ENCODE results near the gene IRF1.

DNA sequence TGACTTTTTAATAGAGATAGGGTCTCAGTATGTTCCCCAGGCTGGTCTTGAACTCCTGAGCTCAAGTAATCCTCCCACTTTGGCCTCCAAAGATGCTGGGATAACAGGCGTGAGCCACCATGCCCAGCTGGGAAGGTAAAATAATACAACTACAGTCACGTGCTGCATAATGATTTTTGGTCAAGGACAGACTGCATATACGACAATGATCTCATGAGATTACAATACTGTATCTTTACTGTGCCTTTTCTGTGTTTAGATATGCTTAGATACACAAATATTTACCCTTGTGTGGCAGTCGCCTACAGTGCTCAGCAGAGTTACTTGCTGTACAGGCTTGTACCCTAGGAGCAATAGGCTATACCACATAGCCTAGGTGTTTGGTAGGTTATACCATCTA is 14.2 kb upstream of the IRF1 start:
- TF ChIP-seq POLR2A (IDR thresholded peaks at IDR 0.05; ENCODE audit: low read depth, low read length) (no peak), CTCF (conservative IDR thresholded peaks at IDR 0.05; ENCODE audit: low read depth, low read length) (no peak), RAD21 (IDR thresholded peaks at IDR 0.05; ENCODE audit: low read length) (no peak), CEBPB (IDR thresholded peaks at IDR 0.05; ENCODE audit: low read depth, low read length) (no peak), MAFK (IDR thresholded peaks at IDR 0.05; ENCODE audit: low read depth, low read length) (no peak), ELK1 (IDR thresholded peaks at IDR 0.05; ENCODE audit: borderline replicate concordance, low read depth, low read length) (no peak), RCOR1 (IDR thresholded peaks at IDR 0.05; ENCODE audit: insufficient replicate concordance, low read length) (no peak), SMC3 (IDR thresholded peaks at IDR 0.05; ENCODE audit: low read depth, low read length) (no peak), BHLHE40 (IDR thresholded peaks at IDR 0.05; ENCODE audit: low read depth, low read length) (no peak), FOS (IDR thresholded peaks at IDR 0.05; ENCODE audit: low read depth, low read length) (no peak), RFX5 (IDR thresholded peaks at IDR 0.05; ENCODE audit: low read depth, low read length) (no peak), USF2 (IDR thresholded peaks at IDR 0.05; ENCODE audit: low read depth, low read length) (no peak), MXI1 (IDR thresholded peaks at IDR 0.05; ENCODE audit: borderline replicate concordance, low read depth, low read length) (no peak), MAZ (IDR thresholded peaks at IDR 0.05; ENCODE audit: borderline replicate concordance, low read depth, low read length) (no peak)
